ENCODE data around the gene PBX3. TPM values are rescaled to one million over a fixed set of nuclear protein-coding genes. Genes with fewer than 3 reads are reported as not detected.

PBX3 gene
- total and polyA plus RNA-seq, 2 of the 13 experiments (the other 11 are each of a cell fraction or from before 2014, with no cell fraction given), result 6.0 to 11.2 TPM

DNA sequence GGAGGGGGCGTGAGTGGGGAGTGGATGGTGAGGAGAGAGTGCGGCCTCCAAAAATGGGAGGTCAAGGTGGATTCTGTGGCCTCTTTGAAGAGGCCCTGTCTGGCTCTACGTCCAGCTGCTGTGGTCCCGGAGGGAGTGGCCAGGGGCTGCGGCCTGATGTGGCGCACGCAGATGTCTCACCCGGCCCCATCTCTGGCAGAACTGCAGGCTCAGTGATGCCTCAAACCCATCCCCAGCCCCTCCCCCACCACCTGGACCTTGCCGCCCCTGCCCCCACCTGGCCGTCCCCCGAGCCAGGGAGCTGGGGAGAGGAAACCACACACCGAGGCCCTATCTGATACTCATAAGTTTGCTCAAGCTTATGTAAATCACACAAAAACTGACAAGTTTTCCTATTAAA lies 267.6 kb downstream of the PBX3 start:
- in situ Hi-C loops (cut with HindIII; ENCODE audit: extremely low pct_ligation_motif_present, low pct_unique_long_range_greater_than_20kb), result no loop called here
- Histone ChIP-seq H3K79me2 (ENCODE audit: insufficient read depth, low read length) (no peaks in the 10 kb centered on the region), H3K4me3 (replicated peaks in 1 of 3; ENCODE audit: insufficient read depth in 1 of 3, low read depth in 2 of 3, low read length in 3 of 3) (no peak overlapping the region), H2AFZ (ENCODE audit: low read length) (no peak overlapping the region), H3K9me3 (ENCODE audit: low read length) (peaks cover 3% of the 10 kb centered on the region; the same call in 1 of the 2 replicates), H3K4me2 (ENCODE audit: low read depth, low read length) (no peak overlapping the region), H3K36me3 (replicated peaks in 1 of 2; ENCODE audit: control insufficient read depth in 1 of 2, insufficient read depth in 2 of 2, low read length in 2 of 2) (no peaks in the 10 kb centered on the region), H3K4me1 (ENCODE audit: insufficient read depth, low read length) (no peaks in the 10 kb centered on the region), H3K27me3 (ENCODE audit: control insufficient read depth in 1 of 2, insufficient read depth in 2 of 2, low read length in 2 of 2) (no peaks in the 10 kb centered on the region; a peak in 1 of 5 replicates), H3K9ac (ENCODE audit: insufficient read depth, low read depth, low read length) (no peak overlapping the region), H3K27ac (ENCODE audit: extremely low read length, insufficient read depth, low read length) (no peak overlapping the region), H4K20me1 (ENCODE audit: insufficient read depth, low read length) (no peaks in the 10 kb centered on the region)
- ATAC-seq, result no peak
- BruUV-seq (replicated peaks), result no TSS peak
- FAIRE-seq, result no peak
- no peak for DNase-seq (ENCODE audit: low spot score)
- POLR2A ChIA-PET, result no interaction called here
- no peak for TF ChIP-seq U2AF2 (IDR thresholded peaks at IDR 0.05; ENCODE audit: low read depth, low read length)
- no peak for TF ChIP-seq JUNB (CRISPR knock-in tag; IDR thresholded peaks at IDR 0.05; ENCODE audit: borderline replicate concordance)
- TF ChIP-seq, protein P1, sequence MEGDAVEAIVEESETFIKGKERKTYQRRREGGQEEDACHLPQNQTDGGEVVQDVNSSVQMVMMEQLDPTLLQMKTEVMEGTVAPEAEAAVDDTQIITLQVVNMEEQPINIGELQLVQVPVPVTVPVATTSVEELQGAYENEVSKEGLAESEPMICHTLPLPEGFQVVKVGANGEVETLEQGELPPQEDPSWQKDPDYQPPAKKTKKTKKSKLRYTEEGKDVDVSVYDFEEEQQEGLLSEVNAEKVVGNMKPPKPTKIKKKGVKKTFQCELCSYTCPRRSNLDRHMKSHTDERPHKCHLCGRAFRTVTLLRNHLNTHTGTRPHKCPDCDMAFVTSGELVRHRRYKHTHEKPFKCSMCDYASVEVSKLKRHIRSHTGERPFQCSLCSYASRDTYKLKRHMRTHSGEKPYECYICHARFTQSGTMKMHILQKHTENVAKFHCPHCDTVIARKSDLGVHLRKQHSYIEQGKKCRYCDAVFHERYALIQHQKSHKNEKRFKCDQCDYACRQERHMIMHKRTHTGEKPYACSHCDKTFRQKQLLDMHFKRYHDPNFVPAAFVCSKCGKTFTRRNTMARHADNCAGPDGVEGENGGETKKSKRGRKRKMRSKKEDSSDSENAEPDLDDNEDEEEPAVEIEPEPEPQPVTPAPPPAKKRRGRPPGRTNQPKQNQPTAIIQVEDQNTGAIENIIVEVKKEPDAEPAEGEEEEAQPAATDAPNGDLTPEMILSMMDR (CRISPR knock-in tag; IDR thresholded peaks at IDR 0.05), result no peak
- TF ChIP-seq KAT8 (CRISPR knock-in tag; IDR thresholded peaks at IDR 0.05), result no peak
- no peak for TF ChIP-seq BCL3 (CRISPR knock-in tag; IDR thresholded peaks at IDR 0.05)
- TF ChIP-seq EED (CRISPR knock-in tag; IDR thresholded peaks at IDR 0.05), result no peak
- WGBS (ENCODE audit: low lambda C conversion rate), result 46% methylated on average over 7 of the region's 12 CpGs
- intact Hi-C loops (cut with micrococcal nuclease; ENCODE audit: unreplicated experiment), result no loop called here
- CTCF ChIA-PET (ENCODE audit: low intra/inter-chr PET ratio, low total read pairs), result no interaction called here

Measured in HepG2 (cell line).